Neutrophil (primary cell): ENCODE data around the gene LTB4R.
A peak's percentile ranks its signal among the peaks of the same experiment; 100 is the strongest.

Experiments used
- H3K27ac ChIP-seq: fragments of 200-600 bp; sonication (generic); 2 replicates; pipeline ENCODE4 v1.5.1; 2016; ENCODE audit warnings: mild to moderate bottlenecking, moderate library complexity
- H3K27me3 ChIP-seq: fragments of 200-600 bp; sonication (generic); 2 replicates; pipeline ENCODE4 v1.6.0; 2016; ENCODE audit warnings: mild to moderate bottlenecking
- H3K36me3 ChIP-seq: fragments of 200-600 bp; sonication (generic); 2 replicates; pipeline ENCODE4 v1.5.1; 2017
- H3K4me1 ChIP-seq, 2 experiments: fragments of 200-600 bp in 1 of 2; sonication (generic) in 1 of 2; 1 replicate in 1 of 2; 2 replicates in 1 of 2; pipeline versions ENCODE4 v1.5.1 to v1.6.1; 2013 to 2016; ENCODE audit warnings: low read depth in 1 of 2, low read length in 1 of 2, mild to moderate bottlenecking in 1 of 2, moderate library complexity in 1 of 2; ENCODE audit not compliant: control insufficient read depth in 1 of 2, insufficient read depth in 1 of 2
- H3K4me3 ChIP-seq, 2 experiments: fragments of 200-600 bp in 1 of 2; sonication (generic) in 1 of 2; 1 replicate in 1 of 2; 2 replicates in 1 of 2; pipeline ENCODE4 v1.5.1; 2013 to 2016; ENCODE audit warnings: low read depth in 1 of 2, low read length in 1 of 2, mild to moderate bottlenecking in 1 of 2, moderate library complexity in 1 of 2
- H3K9me3 ChIP-seq: fragments of 200-600 bp; sonication (generic); 2 replicates; pipeline ENCODE4 v1.5.1; 2016
- CTCF ChIP-seq: fragments of 200-600 bp; sonication (generic); IDR thresholded peaks from 2 replicates; pipeline ENCODE4 v1.5.1; 2016; ENCODE audit warnings: antibody characterized with exemption

LTB4R gene

GRCh38 chr14:24329736-24330135, 18.4 kb downstream of the LTB4R start:
- H3K4me3 ChIP-seq, result peak overlapping the region in 1 of 2 experiments; percentile 9
- H3K27ac ChIP-seq, result peak overlapping the region; percentile 91
- peaks cover 10% of the 10 kb centered on the region for H3K27me3 ChIP-seq
- H3K4me1 ChIP-seq, result peaks cover 98 to 99% of the 10 kb centered on the region in 2 experiments
- H3K9me3 ChIP-seq, result no peaks in the 10 kb centered on the region
- H3K36me3 ChIP-seq, result peaks cover 5% of the 10 kb centered on the region
- no peak for TF ChIP-seq CTCF

GRCh38 chr14:24330973-24331674, 19.8 kb downstream of the LTB4R start:
- peaks cover 5% of the 10 kb centered on the region for H3K36me3 ChIP-seq
- peak overlapping the region; percentile 91 for H3K27ac ChIP-seq
- H3K9me3 ChIP-seq, result no peaks in the 10 kb centered on the region
- H3K4me3 ChIP-seq, result peak overlapping the region in 1 of 2 experiments; percentile 72
- peaks cover 99 to 100% of the 10 kb centered on the region in 2 experiments for H3K4me1 ChIP-seq
- peaks cover 17% of the 10 kb centered on the region for H3K27me3 ChIP-seq
- TF ChIP-seq CTCF, result no peak

GRCh38 chr14:24331731-24332267, 20.5 kb downstream of the LTB4R start:
- H3K4me1 ChIP-seq, result peaks cover 99 to 100% of the 10 kb centered on the region in 2 experiments
- peak overlapping the region; percentile 91 for H3K27ac ChIP-seq
- peaks cover 12% of the 10 kb centered on the region for H3K36me3 ChIP-seq
- no peaks in the 10 kb centered on the region for H3K9me3 ChIP-seq
- peaks cover 17% of the 10 kb centered on the region for H3K27me3 ChIP-seq
- no peak for TF ChIP-seq CTCF
- peak overlapping the region; percentile 65 to 72 for H3K4me3 ChIP-seq

GRCh38 chr14:24332268-24332993, 21.1 kb downstream of the LTB4R start:
- peak; percentile 84 for TF ChIP-seq CTCF
- Histone ChIP-seq H3K9me3 (no peaks in the 10 kb centered on the region), H3K4me3 (peak overlapping the region; percentile 65 to 72), H3K27me3 (peaks cover 17% of the 10 kb centered on the region), H3K4me1 (peaks cover 97 to 100% of the 10 kb centered on the region in 2 experiments), H3K27ac (peak overlapping the region; percentile 91), H3K36me3 (peaks cover 18% of the 10 kb centered on the region)

- H3K9me3 ChIP-seq, result no peaks in the 10 kb centered on the region
- no peak for TF ChIP-seq CTCF
- peaks cover 33% of the 10 kb centered on the region for H3K36me3 ChIP-seq
- peaks cover 17% of the 10 kb centered on the region for H3K27me3 ChIP-seq
- peak within 1 kb of the TSS; percentile 65 to 72 for H3K4me3 ChIP-seq
- H3K27ac ChIP-seq, result peak within 1 kb of the TSS; percentile 91
- peaks cover 93 to 96% of the 10 kb centered on the region in 2 experiments for H3K4me1 ChIP-seq
These were observed 23.4 kb downstream of the LTB4R start, which contains the start of gene ADCY4 for GRCh38 chr14:24334431-24335291. Gene ADCY4, minus strand, starts transcription at chr14:24335071. Its CDS starts 419 bp downstream, at chr14:24334652.
